C1 segment of cervical spinal cord (tissue), 14 donors: ENCODE results near the gene MRGPRX4.
"Not testable (repeated sequence)": the region's sequence is repeated elsewhere in the genome, so short reads cannot be mapped to it uniquely, and the experiment has no call there.

Experiments
- DNase-seq, 14 donors: peaks; one replicate each; lab custom pipeline; 2025; lab: John Stamatoyannopoulos, UW

Gene MRGPRX4

DNA sequence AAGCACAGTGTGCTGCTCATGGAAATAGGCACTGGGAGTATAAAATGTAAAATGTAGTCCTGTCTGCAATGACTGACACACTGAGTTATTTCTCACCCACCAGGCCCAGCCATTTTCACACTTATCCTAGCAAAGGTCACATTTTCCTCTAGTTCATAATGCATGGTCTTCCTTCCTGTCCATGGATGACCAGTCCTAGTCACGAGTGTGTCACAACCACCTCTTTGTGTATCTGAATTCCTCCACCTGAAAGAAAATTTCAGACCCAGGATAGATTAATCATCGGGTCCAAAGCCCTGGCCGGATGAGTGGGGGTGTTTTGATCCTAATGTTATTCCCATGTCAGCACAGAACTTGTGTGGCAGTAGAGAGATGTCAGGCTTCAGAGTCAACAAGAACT lies at the start of gene MRGPRX4:
MRGPRX4 (plus strand) TSS at position 172 of the 400 bp plus-strand sequence. CDS start 420 bp downstream, outside the sequence.
- DNase-seq = no peak

DNA sequence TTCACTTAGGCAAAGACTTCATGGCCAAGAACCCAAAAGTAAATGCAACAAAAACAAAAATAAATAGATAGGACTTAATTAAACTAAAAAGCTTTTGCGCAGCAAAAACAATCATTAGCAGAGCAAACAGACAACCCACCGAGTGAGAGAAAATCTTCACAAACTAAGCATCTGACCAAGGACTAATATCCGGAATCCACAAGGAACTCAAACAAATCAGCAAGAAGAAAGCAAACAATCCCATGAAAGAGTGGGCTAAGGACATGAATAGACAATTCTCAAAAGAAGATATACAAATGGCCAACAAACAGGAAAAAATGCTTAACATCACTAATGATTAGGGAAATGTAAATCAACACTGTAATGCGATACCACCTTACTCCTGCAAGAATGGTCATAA lies 41.5 kb upstream of the MRGPRX4 start:
- not testable (repeated sequence) for DNase-seq

DNA sequence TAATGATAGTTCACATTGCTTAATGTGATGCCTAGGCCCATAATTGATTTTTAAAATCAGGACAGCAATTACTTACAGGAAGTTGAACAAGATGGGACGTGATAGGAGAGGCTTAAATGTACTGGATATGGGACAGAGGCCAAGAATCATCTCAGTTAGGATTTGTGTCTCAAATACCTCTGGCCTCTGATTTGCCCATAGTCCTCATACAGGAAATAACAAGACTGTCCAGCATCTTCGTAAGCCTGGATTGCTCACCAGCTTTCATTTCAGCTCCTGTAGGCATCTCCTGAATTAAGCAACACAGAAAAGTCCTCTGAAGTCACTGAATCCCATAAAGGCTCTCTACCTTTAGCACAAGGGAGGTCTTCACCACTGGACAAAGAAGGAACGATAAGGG lies 40.3 kb upstream of the MRGPRX4 start, which contains the start of gene MRGPRX3:
MRGPRX3 (plus strand) TSS at position 231 of the 400 bp plus-strand sequence. CDS start 4,632 bp downstream, outside the sequence.
- DNase-seq = no peak

DNA sequence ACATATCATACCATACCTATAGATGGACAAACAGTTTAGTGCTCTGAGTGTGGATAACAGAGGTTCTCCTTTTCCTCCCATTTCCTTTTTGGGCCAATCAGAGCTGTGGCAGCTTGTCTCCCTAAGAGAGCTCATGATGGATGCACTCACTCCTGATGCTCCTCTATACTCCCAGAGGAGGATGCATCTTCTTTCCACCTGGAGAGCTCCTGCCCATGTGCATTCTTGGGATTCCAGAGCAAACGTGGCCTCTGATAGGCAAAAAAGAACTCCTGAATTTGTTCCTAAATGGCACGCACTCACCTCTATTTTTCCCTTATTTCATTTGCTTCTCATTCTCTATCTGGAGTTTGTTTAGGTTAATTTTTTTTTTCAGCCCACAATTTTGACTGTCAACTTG lies 37.3 kb upstream of the MRGPRX4 start:
- DNase-seq = no peak

DNA sequence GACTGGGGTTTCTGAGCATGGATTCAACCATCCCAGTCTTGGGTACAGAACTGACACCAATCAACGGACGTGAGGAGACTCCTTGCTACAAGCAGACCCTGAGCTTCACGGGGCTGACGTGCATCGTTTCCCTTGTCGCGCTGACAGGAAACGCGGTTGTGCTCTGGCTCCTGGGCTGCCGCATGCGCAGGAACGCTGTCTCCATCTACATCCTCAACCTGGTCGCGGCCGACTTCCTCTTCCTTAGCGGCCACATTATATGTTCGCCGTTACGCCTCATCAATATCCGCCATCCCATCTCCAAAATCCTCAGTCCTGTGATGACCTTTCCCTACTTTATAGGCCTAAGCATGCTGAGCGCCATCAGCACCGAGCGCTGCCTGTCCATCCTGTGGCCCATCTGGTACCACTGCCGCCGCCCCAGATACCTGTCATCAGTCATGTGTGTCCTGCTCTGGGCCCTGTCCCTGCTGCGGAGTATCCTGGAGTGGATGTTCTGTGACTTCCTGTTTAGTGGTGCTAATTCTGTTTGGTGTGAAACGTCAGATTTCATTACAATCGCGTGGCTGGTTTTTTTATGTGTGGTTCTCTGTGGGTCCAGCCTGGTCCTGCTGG lies 35.3 kb upstream of the MRGPRX4 start:
- no peak for DNase-seq

GRCh38 chr11:18140145-18140544 lies 32.5 kb upstream of the MRGPRX4 start:
- DNase-seq = no peak

DNA sequence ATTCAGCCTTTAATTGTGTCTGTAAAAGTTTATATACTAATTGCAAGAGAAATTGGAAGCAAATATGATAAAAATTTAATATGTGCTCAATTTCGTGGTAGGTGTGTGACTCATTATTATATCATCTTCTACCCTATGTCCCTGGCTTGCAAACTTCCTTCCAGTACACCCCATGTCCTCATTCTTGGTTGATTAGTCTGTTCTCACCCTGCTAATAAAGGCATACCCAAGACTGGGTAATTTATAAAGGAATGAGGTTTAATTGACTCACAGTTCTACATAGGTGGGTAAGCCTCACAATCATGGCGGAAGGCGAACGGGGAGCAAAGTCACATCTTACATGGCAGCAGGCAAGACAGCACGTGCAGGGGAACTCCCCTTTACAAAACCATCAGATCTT lies 28.4 kb upstream of the MRGPRX4 start:
- DNase-seq = no peak

- DNase-seq = no peak
Measured at GRCh38 chr11:18145025-18145424, 27.6 kb upstream of the MRGPRX4 start.

GRCh38 chr11:18145837-18146236 lies 26.8 kb upstream of the MRGPRX4 start:
- DNase-seq = no peak

- no peak for DNase-seq
Measured at GRCh38 chr11:18151581-18151980, 21.1 kb upstream of the MRGPRX4 start.

- no peak for DNase-seq
Measured at GRCh38 chr11:18168372-18168771, 4.3 kb upstream of the MRGPRX4 start.

DNA sequence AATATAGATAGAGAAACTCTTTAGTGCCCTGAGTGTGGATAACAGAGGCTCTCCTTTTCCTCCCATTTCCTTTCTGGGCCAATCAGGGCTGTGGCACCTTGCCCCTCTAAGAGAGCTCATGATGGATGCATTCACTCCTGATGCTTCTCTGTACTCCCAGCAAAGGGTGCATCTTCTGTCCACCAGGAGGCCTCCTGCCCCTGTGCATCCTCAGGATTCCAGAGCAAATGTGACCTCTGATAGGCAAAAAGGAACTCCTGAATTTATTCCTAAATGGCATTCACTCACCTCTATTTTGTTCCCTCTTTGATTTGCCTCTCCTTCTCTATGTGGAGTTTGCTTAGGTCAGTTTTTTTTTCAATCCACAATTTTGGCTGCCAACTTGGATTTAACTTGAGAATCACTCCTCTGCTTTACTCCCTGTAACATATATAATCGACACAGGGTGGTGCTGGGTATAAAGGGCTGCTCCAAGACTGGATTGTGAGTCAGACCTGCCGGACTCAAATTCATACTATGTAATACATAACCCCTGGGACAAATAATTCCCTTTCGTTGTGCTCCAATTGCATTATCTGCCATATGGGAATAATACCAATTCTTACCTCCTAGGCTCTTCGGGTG lies 1.1 kb upstream of the MRGPRX4 start:
- DNase-seq = no peak

GRCh38 chr11:18173225-18173866 lies 709 bp downstream of the MRGPRX4 start:
- no peak for DNase-seq

GRCh38 chr11:18188796-18189195 lies 16.2 kb downstream of the MRGPRX4 start:
- no peak for DNase-seq

GRCh38 chr11:18189476-18190245 lies 17.0 kb downstream of the MRGPRX4 start:
- DNase-seq = not testable (repeated sequence)

GRCh38 chr11:18191376-18191775 lies 18.7 kb downstream of the MRGPRX4 start:
- no peak for DNase-seq

DNA sequence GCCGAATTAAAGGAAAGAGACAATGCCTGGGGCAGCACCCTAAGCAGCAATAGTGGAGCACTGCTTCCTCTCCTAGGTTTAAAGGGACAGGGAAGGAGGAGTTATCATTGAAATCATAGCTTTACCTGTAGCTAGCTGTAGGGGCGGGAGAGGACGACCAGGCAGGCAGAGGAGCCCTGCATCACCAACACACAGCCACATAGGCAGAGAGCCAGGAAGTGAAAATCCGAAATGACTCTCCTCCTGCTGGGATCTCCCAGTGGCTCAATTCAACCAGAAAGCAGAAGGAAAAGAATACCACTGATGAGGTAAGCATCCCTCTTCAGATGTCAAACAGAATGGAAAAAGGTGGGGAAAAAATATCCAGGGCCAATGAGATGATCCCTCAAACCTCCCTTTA lies 20.4 kb downstream of the MRGPRX4 start:
- no peak for DNase-seq

DNA sequence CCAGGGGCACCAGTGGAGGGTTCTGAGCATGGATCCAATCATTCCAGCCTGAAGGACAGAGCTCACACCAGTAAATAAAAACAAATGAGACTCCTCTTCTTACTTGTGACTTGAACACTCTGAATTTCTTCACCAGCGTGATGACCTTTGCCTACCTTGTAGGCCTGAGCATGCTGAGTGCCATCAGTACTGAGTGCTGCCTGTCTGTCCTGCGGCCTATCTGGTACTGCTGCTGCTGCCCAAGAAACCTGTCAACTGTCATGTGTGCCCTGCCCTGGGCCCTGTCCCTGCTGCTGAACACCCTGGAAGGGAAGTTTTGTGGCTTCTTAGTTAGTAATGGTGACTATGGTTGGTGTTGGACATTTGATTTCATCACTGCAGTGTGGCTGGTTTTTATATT lies 23.9 kb downstream of the MRGPRX4 start:
- DNase-seq = no peak

DNA sequence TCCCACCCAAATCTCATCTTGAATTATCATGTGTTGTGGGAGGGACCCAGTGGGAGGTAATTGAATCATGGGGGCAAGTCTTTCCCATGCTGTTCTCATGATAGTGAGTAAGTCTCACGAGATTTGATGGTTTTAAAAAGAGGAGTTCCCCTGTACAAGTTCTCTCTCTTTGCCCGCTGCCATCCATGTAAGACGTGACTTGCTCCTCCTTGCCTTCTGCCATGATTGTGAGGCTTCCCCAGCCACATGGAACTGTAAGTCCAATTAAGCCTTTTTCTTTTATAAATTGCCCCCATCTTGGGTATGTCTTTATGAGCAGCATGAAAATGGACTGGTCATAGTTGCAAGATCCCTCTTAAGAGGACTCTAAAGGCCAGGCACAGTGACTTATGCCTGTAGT lies 25.1 kb downstream of the MRGPRX4 start:
- not testable (repeated sequence) for DNase-seq

DNA sequence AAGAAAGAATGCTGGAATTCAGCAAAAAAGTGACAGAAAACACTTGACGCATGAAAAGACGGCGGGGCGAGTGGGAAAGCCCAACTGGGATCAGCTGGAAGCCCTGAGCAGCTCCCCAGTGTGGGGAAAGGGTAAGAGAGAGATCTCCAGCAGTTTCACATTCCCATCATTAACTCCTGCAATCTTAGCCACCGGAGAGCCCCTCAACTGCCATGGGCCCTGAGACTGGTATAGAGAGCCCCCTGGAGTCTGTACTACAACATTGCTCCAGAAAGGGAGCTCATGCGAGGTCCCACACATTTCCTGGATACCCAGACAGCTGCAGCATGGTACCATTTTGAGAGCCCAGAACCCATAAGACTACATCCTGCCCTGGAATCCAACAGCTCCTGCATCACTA lies 31.1 kb downstream of the MRGPRX4 start:
- no peak for DNase-seq

- no peak for DNase-seq
Measured at GRCh38 chr11:18204220-18204619, 31.6 kb downstream of the MRGPRX4 start.

DNA sequence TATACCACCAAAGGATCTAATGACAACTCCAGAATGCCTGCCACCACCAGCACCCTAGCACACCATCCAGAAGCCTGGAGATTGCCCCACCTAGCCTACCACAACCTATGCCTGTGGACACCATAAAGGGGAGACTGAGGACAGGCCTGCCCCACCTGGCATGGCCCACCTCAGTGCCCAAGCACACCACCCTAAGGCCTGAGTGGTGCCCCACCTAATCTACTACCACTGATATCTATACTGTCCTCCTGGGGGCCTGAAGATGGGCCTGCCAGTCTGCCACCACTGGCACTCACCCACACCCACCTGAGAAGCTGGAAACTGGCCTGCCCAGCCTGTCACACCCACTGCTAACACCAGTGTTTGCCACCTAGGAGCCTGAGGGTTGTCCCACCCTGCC lies 32.1 kb downstream of the MRGPRX4 start:
- no peak for DNase-seq
